ENCODE data around the gene STX16. TPM values are rescaled to one million over a fixed set of nuclear protein-coding genes. Genes with fewer than 3 reads are reported as not detected.

Gene STX16, protein sequence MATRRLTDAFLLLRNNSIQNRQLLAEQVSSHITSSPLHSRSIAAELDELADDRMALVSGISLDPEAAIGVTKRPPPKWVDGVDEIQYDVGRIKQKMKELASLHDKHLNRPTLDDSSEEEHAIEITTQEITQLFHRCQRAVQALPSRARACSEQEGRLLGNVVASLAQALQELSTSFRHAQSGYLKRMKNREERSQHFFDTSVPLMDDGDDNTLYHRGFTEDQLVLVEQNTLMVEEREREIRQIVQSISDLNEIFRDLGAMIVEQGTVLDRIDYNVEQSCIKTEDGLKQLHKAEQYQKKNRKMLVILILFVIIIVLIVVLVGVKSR
- 32.4 TPM for total RNA-seq

GRCh38 chr20:58650776-58651558, at the start of gene STX16:
TSS of gene STX16 (plus strand) at chr20:58651283. CDS start at chr20:58652007, 724 bp downstream.
- Histone ChIP-seq H3K9ac (ENCODE audit: low read depth in 1 of 3, low read length in 3 of 3) (peak within 1 kb of the TSS; percentile 98 to 99 (median 99)), H3K27ac (ENCODE audit: low read depth, low read length) (peak within 1 kb of the TSS; percentile 95), H3K36me3 (ENCODE audit: control insufficient read depth in 3 of 3, insufficient read depth in 3 of 3, low read length in 3 of 3) (peaks cover 3 to 4% (median 4%) of the 10 kb centered on the region in 3 donors), H3K9me3 (ENCODE audit: control insufficient read depth in 3 of 3, low read length in 3 of 3) (no peaks in the 10 kb centered on the region), H3K27me3 (ENCODE audit: control insufficient read depth in 3 of 3, insufficient read depth in 3 of 3, low read length in 3 of 3) (no peaks in the 10 kb centered on the region), H3K4me3 (ENCODE audit: low read length in 3 of 3) (peak within 1 kb of the TSS; percentile 97 to 100 (median 99)), H3K4me1 (ENCODE audit: control insufficient read depth in 3 of 3, insufficient read depth in 3 of 3, low read length in 3 of 3) (peaks cover 28 to 50% (median 47%) of the 10 kb centered on the region in 3 donors)

GRCh38 chr20:58602124-58602523, 49.0 kb upstream of the STX16 start:
- H3K9ac ChIP-seq (ENCODE audit: low read depth in 1 of 3, low read length in 3 of 3) = no peak overlapping the region
- H3K27ac ChIP-seq (ENCODE audit: low read depth, low read length) = no peak overlapping the region

GRCh38 chr20:58603721-58604120, 47.4 kb upstream of the STX16 start:
- no peak overlapping the region for H3K4me3 ChIP-seq (ENCODE audit: low read length in 3 of 3)
- H3K27me3 ChIP-seq (ENCODE audit: control insufficient read depth in 3 of 3, insufficient read depth in 3 of 3, low read length in 3 of 3) = peaks cover 0 to 21% (median 20%) of the 10 kb centered on the region in 3 donors
- peaks cover 0 to 3% (median 0%) of the 10 kb centered on the region in 3 donors for H3K9me3 ChIP-seq (ENCODE audit: control insufficient read depth in 3 of 3, low read length in 3 of 3)
- no peaks in the 10 kb centered on the region for H3K36me3 ChIP-seq (ENCODE audit: control insufficient read depth in 3 of 3, insufficient read depth in 3 of 3, low read length in 3 of 3)
- H3K9ac ChIP-seq (ENCODE audit: low read depth in 1 of 3, low read length in 3 of 3) = no peak overlapping the region
- no peak overlapping the region for H3K27ac ChIP-seq (ENCODE audit: low read depth, low read length)
- peaks cover 0 to 3% (median 0%) of the 10 kb centered on the region in 3 donors for H3K4me1 ChIP-seq (ENCODE audit: control insufficient read depth in 3 of 3, insufficient read depth in 3 of 3, low read length in 3 of 3)

More at GRCh38 chr20:58602124-58602523, 49.0 kb upstream of the STX16 start:
- Histone ChIP-seq H3K9me3 (ENCODE audit: control insufficient read depth in 3 of 3, low read length in 3 of 3) (peaks cover 0 to 3% (median 0%) of the 10 kb centered on the region in 3 donors), H3K36me3 (ENCODE audit: control insufficient read depth in 3 of 3, insufficient read depth in 3 of 3, low read length in 3 of 3) (no peaks in the 10 kb centered on the region), H3K4me3 (ENCODE audit: low read length in 3 of 3) (no peak overlapping the region), H3K4me1 (ENCODE audit: control insufficient read depth in 3 of 3, insufficient read depth in 3 of 3, low read length in 3 of 3) (peaks cover 6 to 18% (median 8%) of the 10 kb centered on the region in 3 donors), H3K27me3 (ENCODE audit: control insufficient read depth in 3 of 3, insufficient read depth in 3 of 3, low read length in 3 of 3) (peaks cover 0 to 21% (median 12%) of the 10 kb centered on the region in 3 donors)

DNA sequence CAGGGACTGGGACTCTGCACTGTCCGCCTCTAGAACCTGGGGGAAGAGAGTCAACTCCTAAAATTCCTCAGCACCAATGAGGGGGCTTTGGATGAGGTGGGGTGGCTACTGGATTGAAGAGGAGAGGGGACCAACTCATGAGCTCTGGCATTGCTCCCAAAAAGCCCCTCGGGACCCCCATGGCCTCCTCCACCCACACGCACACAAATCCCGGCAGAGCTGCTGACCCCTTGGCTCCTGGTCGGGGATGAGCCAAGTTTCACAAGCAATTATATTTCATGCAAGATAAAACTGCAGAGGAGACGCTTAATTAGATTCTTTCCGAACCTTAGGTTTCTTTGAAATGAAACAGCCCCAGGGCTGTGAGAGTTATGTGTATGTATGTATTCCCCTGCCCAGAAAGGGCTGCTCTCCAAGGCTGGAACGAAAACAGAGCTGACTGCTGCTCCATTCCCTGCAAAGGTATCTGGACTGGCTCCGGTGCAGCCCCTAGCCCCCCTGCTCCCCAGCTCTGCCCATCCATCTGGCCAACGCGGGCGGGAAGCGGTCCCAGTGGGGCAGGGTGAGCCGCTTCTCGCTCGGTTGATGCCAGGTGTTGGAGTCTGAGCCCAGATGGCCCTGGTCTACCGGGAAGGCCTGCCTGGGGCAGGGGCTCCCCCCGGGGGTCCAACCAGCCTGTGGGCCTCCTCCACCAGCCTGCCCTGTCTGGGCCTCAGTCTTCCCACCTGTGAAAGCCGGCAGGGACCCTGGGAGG, 46.8 kb upstream of the STX16 start:
- H3K36me3 ChIP-seq (ENCODE audit: control insufficient read depth in 3 of 3, insufficient read depth in 3 of 3, low read length in 3 of 3) = no peaks in the 10 kb centered on the region
- no peak overlapping the region for H3K4me3 ChIP-seq (ENCODE audit: low read length in 3 of 3)
- H3K9ac ChIP-seq (ENCODE audit: low read depth in 1 of 3, low read length in 3 of 3) = no peak overlapping the region
- peaks cover 0 to 21% (median 21%) of the 10 kb centered on the region in 3 donors for H3K27me3 ChIP-seq (ENCODE audit: control insufficient read depth in 3 of 3, insufficient read depth in 3 of 3, low read length in 3 of 3)
- H3K27ac ChIP-seq (ENCODE audit: low read depth, low read length) = no peak overlapping the region
- H3K9me3 ChIP-seq (ENCODE audit: control insufficient read depth in 3 of 3, low read length in 3 of 3) = peaks cover 0 to 3% (median 0%) of the 10 kb centered on the region in 3 donors
- peaks cover 0 to 3% (median 0%) of the 10 kb centered on the region in 3 donors for H3K4me1 ChIP-seq (ENCODE audit: control insufficient read depth in 3 of 3, insufficient read depth in 3 of 3, low read length in 3 of 3)

GRCh38 chr20:58605292-58606065, 45.6 kb upstream of the STX16 start:
- peaks cover 0 to 21% (median 21%) of the 10 kb centered on the region in 3 donors for H3K27me3 ChIP-seq (ENCODE audit: control insufficient read depth in 3 of 3, insufficient read depth in 3 of 3, low read length in 3 of 3)
- H3K27ac ChIP-seq (ENCODE audit: low read depth, low read length) = no peak overlapping the region

GRCh38 chr20:58606184-58606583, 44.9 kb upstream of the STX16 start:
- Histone ChIP-seq H3K9me3 (ENCODE audit: control insufficient read depth in 3 of 3, low read length in 3 of 3) (peaks cover 0 to 3% (median 0%) of the 10 kb centered on the region in 3 donors), H3K4me3 (ENCODE audit: low read length in 3 of 3) (no peak overlapping the region), H3K27me3 (ENCODE audit: control insufficient read depth in 3 of 3, insufficient read depth in 3 of 3, low read length in 3 of 3) (peaks cover 0 to 21% (median 21%) of the 10 kb centered on the region in 3 donors), H3K9ac (ENCODE audit: low read depth in 1 of 3, low read length in 3 of 3) (no peak overlapping the region), H3K27ac (ENCODE audit: low read depth, low read length) (no peak overlapping the region), H3K4me1 (ENCODE audit: control insufficient read depth in 3 of 3, insufficient read depth in 3 of 3, low read length in 3 of 3) (peaks cover 0 to 3% (median 0%) of the 10 kb centered on the region in 3 donors), H3K36me3 (ENCODE audit: control insufficient read depth in 3 of 3, insufficient read depth in 3 of 3, low read length in 3 of 3) (no peaks in the 10 kb centered on the region)

More at GRCh38 chr20:58605292-58606065, 45.6 kb upstream of the STX16 start:
- Histone ChIP-seq H3K36me3 (ENCODE audit: control insufficient read depth in 3 of 3, insufficient read depth in 3 of 3, low read length in 3 of 3) (no peaks in the 10 kb centered on the region), H3K4me3 (ENCODE audit: low read length in 3 of 3) (no peak overlapping the region), H3K9me3 (ENCODE audit: control insufficient read depth in 3 of 3, low read length in 3 of 3) (peaks cover 0 to 3% (median 0%) of the 10 kb centered on the region in 3 donors), H3K9ac (ENCODE audit: low read depth in 1 of 3, low read length in 3 of 3) (no peak overlapping the region), H3K4me1 (ENCODE audit: control insufficient read depth in 3 of 3, insufficient read depth in 3 of 3, low read length in 3 of 3) (peaks cover 0 to 3% (median 0%) of the 10 kb centered on the region in 3 donors)

- Histone ChIP-seq H3K4me1 (ENCODE audit: control insufficient read depth in 3 of 3, insufficient read depth in 3 of 3, low read length in 3 of 3) (peaks cover 0 to 3% (median 0%) of the 10 kb centered on the region in 3 donors), H3K27ac (ENCODE audit: low read depth, low read length) (no peak overlapping the region), H3K9me3 (ENCODE audit: control insufficient read depth in 3 of 3, low read length in 3 of 3) (peaks cover 0 to under 1% (median 0%) of the 10 kb centered on the region in 3 donors), H3K36me3 (ENCODE audit: control insufficient read depth in 3 of 3, insufficient read depth in 3 of 3, low read length in 3 of 3) (no peaks in the 10 kb centered on the region), H3K4me3 (ENCODE audit: low read length in 3 of 3) (no peak overlapping the region), H3K9ac (ENCODE audit: low read depth in 1 of 3, low read length in 3 of 3) (no peak overlapping the region), H3K27me3 (ENCODE audit: control insufficient read depth in 3 of 3, insufficient read depth in 3 of 3, low read length in 3 of 3) (peaks cover 0 to 21% (median 17%) of the 10 kb centered on the region in 3 donors)
These were observed 42.8 kb upstream of the STX16 start for GRCh38 chr20:58608096-58608840.

DNA sequence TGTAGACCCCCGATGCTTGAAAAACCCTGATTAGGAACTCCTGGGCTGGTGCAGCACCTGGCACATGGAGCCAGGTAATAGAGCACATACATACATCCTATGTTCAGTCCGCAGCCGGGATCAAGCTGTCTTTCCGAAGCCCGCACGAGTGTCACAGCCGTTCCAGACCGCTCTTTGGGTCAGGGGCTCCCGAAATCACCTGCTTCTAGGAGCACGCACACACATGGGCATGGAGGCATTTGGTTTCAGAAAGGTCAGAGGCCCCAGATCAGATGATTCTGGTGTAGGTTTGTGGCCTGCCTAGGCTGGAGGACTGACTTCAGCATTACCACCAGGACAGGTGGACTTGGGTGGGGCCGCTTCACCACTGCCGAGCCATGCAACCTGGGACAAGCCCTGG, 42.1 kb upstream of the STX16 start:
- Histone ChIP-seq H3K27ac (ENCODE audit: low read depth, low read length) (no peak overlapping the region), H3K9ac (ENCODE audit: low read depth in 1 of 3, low read length in 3 of 3) (no peak overlapping the region), H3K36me3 (ENCODE audit: control insufficient read depth in 3 of 3, insufficient read depth in 3 of 3, low read length in 3 of 3) (no peaks in the 10 kb centered on the region), H3K4me3 (ENCODE audit: low read length in 3 of 3) (no peak overlapping the region), H3K9me3 (ENCODE audit: control insufficient read depth in 3 of 3, low read length in 3 of 3) (no peaks in the 10 kb centered on the region), H3K27me3 (ENCODE audit: control insufficient read depth in 3 of 3, insufficient read depth in 3 of 3, low read length in 3 of 3) (peaks cover 0 to 21% (median 16%) of the 10 kb centered on the region in 3 donors), H3K4me1 (ENCODE audit: control insufficient read depth in 3 of 3, insufficient read depth in 3 of 3, low read length in 3 of 3) (peaks cover 0 to 3% (median 0%) of the 10 kb centered on the region in 3 donors)

Data from skeletal muscle tissue (tissue), 4 donors.